IPS-20b (cell line): ENCODE results near the gene DECR2.
"Not testable (repeated sequence)": the region's sequence is repeated elsewhere in the genome, so short reads cannot be mapped to it uniquely, and the experiment has no call there.

Experiments
- H3K27ac ChIP-seq: one replicate; pipeline ENCODE4 v1.5.1; 2013; ENCODE audit warnings: low read length
- H3K27me3 ChIP-seq: 2 replicates; pipeline ENCODE4 v1.6.1; 2013; ENCODE audit warnings: mild to moderate bottlenecking, low read length, inconsistent platforms; ENCODE audit not compliant: insufficient read depth
- H3K36me3 ChIP-seq: 2 replicates; pipeline ENCODE4 v1.6.1; 2013; ENCODE audit warnings: low read depth, mild to moderate bottlenecking, inconsistent platforms, low read length, moderate library complexity; ENCODE audit not compliant: insufficient read depth
- H3K4me1 ChIP-seq: 2 replicates; pipeline ENCODE4 v1.6.1; 2013; ENCODE audit warnings: mild to moderate bottlenecking, control low read depth, inconsistent platforms, low read length, moderate library complexity; ENCODE audit not compliant: insufficient read depth
- H3K4me3 ChIP-seq: 2 replicates; pipeline ENCODE4 v1.5.1; 2013; ENCODE audit warnings: mild to moderate bottlenecking, low read length, inconsistent platforms
- H3K9ac ChIP-seq: 2 replicates; pipeline ENCODE4 v1.6.1; 2013; ENCODE audit warnings: low read depth, mild to moderate bottlenecking, inconsistent platforms, low read length, moderate library complexity
- H3K9me3 ChIP-seq: 2 replicates; pipeline ENCODE4 v1.6.1; 2013; ENCODE audit warnings: mild to moderate bottlenecking, low read depth, low read length, inconsistent platforms; ENCODE audit not compliant: insufficient read depth

Gene DECR2

GRCh38 chr16:398561-399339, 2.9 kb upstream of the DECR2 start:
- Histone ChIP-seq H3K27ac (no peak overlapping the region), H3K4me3 (peak overlapping the region; percentile 60; the same call in 1 of the 2 replicates), H3K9ac (no peak overlapping the region), H3K4me1 (peaks cover 6% of the 10 kb centered on the region; the same call in 1 of the 2 replicates), H3K27me3 (no peaks in the 10 kb centered on the region), H3K36me3 (peaks cover 28% of the 10 kb centered on the region), H3K9me3 (no peaks in the 10 kb centered on the region)

- no peaks in the 10 kb centered on the region for H3K9me3 ChIP-seq
- no peak overlapping the region for H3K4me3 ChIP-seq
- H3K4me1 ChIP-seq = peaks cover 6% of the 10 kb centered on the region; the same call in 1 of the 2 replicates
- H3K36me3 ChIP-seq = peaks cover 28% of the 10 kb centered on the region
- H3K27me3 ChIP-seq = no peaks in the 10 kb centered on the region
- H3K9ac ChIP-seq = no peak overlapping the region
- no peak overlapping the region for H3K27ac ChIP-seq
Observed at GRCh38 chr16:399340-400019, 2.2 kb upstream of the DECR2 start.

GRCh38 chr16:400061-400591, 1.6 kb upstream of the DECR2 start:
- Histone ChIP-seq H3K27me3 (no peaks in the 10 kb centered on the region), H3K36me3 (peaks cover 28% of the 10 kb centered on the region), H3K9ac (no peak overlapping the region), H3K4me1 (peaks cover 6% of the 10 kb centered on the region; the same call in 1 of the 2 replicates), H3K27ac (no peak overlapping the region), H3K4me3 (no peak overlapping the region), H3K9me3 (no peaks in the 10 kb centered on the region)

- Histone ChIP-seq H3K9me3 (no peaks in the 10 kb centered on the region), H3K36me3 (peaks cover 7% of the 10 kb centered on the region; the same call in 1 of the 2 replicates), H3K27ac (no peak overlapping the region), H3K4me3 (no peak overlapping the region), H3K4me1 (no peaks in the 10 kb centered on the region; the same call in 1 of the 2 replicates), H3K27me3 (no peaks in the 10 kb centered on the region), H3K9ac (no peak overlapping the region)
Observed at GRCh38 chr16:404971-405486, 3.3 kb downstream of the DECR2 start.

GRCh38 chr16:405548-406506, 4.1 kb downstream of the DECR2 start:
- Histone ChIP-seq H3K36me3 (no peaks in the 10 kb centered on the region), H3K9ac (no peak overlapping the region), H3K9me3 (no peaks in the 10 kb centered on the region), H3K4me3 (no peak overlapping the region), H3K27me3 (no peaks in the 10 kb centered on the region), H3K4me1 (no peaks in the 10 kb centered on the region; the same call in 1 of the 2 replicates), H3K27ac (no peak overlapping the region)

GRCh38 chr16:407253-407652, 5.6 kb downstream of the DECR2 start:
- H3K36me3 ChIP-seq = 0 out of 2 replicates have a peak, but pooled peaks cover 5% of the 10 kb centered on the region
- H3K9me3 ChIP-seq = no peaks in the 10 kb centered on the region
- H3K4me3 ChIP-seq = no peak overlapping the region
- H3K4me1 ChIP-seq = no peaks in the 10 kb centered on the region
- H3K27me3 ChIP-seq = no peaks in the 10 kb centered on the region
- no peak overlapping the region for H3K27ac ChIP-seq
- H3K9ac ChIP-seq = no peak overlapping the region

- H3K27ac ChIP-seq = no peak overlapping the region
- H3K4me1 ChIP-seq = no peaks in the 10 kb centered on the region
- H3K9me3 ChIP-seq = no peaks in the 10 kb centered on the region
- no peak overlapping the region for H3K9ac ChIP-seq
- H3K27me3 ChIP-seq = no peaks in the 10 kb centered on the region
- H3K36me3 ChIP-seq = 0 out of 2 replicates have a peak, but pooled peaks cover 5% of the 10 kb centered on the region
- no peak overlapping the region for H3K4me3 ChIP-seq
Observed at GRCh38 chr16:410516-411178, 9.0 kb downstream of the DECR2 start.

- Histone ChIP-seq H3K27ac (no peak overlapping the region), H3K9ac (no peak overlapping the region), H3K9me3 (no peaks in the 10 kb centered on the region), H3K4me3 (no peak overlapping the region), H3K4me1 (no peaks in the 10 kb centered on the region), H3K27me3 (no peaks in the 10 kb centered on the region), H3K36me3 (0 out of 2 replicates have a peak, but pooled peaks cover 5% of the 10 kb centered on the region)
Observed at GRCh38 chr16:411576-412265, 10.0 kb downstream of the DECR2 start.

- no peaks in the 10 kb centered on the region for H3K4me1 ChIP-seq
- H3K9ac ChIP-seq = no peak overlapping the region
Observed at GRCh38 chr16:414395-415169, 12.9 kb downstream of the DECR2 start.

GRCh38 chr16:415170-415498, 13.4 kb downstream of the DECR2 start:
- not testable (repeated sequence) for H3K27ac ChIP-seq, H3K27me3 ChIP-seq, H3K9ac ChIP-seq, H3K36me3 ChIP-seq, H3K9me3 ChIP-seq, H3K4me3 ChIP-seq, H3K4me1 ChIP-seq

More at GRCh38 chr16:414395-415169, 12.9 kb downstream of the DECR2 start:
- Histone ChIP-seq H3K36me3 (0 out of 2 replicates have a peak, but pooled peaks cover 5% of the 10 kb centered on the region), H3K9me3 (no peaks in the 10 kb centered on the region), H3K4me3 (no peak overlapping the region), H3K27ac (no peak overlapping the region), H3K27me3 (no peaks in the 10 kb centered on the region)
